ENCODE data around the gene WDR91.

Gene WDR91

DNA sequence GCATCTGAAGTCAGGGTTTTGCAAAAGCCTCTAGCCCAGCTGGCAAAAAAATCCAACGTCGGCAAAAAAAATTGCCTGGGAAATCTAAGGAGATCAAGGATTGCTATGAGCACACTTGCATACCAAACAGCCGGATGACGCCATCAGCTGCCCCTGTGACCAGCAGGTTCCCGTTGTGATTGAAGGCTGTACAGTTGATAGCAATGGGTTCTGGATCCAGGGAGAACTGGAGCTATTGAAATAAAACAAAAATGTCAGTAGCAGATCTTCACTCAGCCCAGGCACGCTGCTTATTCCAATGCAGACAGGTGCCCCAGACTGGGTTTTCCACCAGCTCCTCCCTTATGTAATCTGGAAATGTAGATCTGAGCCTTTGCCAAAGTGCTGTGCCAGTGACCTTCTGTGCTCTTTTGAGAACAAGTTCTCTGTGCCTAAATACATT lies 22.1 kb downstream of the WDR91 start:
- H3K27ac ChIP-seq (ENCODE audit: low read length) = no peak overlapping the region
- TF ChIP-seq EZH2 (IDR thresholded peaks at IDR 0.05; ENCODE audit: borderline replicate concordance, low read depth, low read length, severe bottlenecking) = no peak
- TF ChIP-seq, protein P1, sequence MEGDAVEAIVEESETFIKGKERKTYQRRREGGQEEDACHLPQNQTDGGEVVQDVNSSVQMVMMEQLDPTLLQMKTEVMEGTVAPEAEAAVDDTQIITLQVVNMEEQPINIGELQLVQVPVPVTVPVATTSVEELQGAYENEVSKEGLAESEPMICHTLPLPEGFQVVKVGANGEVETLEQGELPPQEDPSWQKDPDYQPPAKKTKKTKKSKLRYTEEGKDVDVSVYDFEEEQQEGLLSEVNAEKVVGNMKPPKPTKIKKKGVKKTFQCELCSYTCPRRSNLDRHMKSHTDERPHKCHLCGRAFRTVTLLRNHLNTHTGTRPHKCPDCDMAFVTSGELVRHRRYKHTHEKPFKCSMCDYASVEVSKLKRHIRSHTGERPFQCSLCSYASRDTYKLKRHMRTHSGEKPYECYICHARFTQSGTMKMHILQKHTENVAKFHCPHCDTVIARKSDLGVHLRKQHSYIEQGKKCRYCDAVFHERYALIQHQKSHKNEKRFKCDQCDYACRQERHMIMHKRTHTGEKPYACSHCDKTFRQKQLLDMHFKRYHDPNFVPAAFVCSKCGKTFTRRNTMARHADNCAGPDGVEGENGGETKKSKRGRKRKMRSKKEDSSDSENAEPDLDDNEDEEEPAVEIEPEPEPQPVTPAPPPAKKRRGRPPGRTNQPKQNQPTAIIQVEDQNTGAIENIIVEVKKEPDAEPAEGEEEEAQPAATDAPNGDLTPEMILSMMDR (IDR thresholded peaks at IDR 0.05; ENCODE audit: borderline replicate concordance, extremely low read depth, low read length, poor library complexity, severe bottlenecking) = no peak

DNA sequence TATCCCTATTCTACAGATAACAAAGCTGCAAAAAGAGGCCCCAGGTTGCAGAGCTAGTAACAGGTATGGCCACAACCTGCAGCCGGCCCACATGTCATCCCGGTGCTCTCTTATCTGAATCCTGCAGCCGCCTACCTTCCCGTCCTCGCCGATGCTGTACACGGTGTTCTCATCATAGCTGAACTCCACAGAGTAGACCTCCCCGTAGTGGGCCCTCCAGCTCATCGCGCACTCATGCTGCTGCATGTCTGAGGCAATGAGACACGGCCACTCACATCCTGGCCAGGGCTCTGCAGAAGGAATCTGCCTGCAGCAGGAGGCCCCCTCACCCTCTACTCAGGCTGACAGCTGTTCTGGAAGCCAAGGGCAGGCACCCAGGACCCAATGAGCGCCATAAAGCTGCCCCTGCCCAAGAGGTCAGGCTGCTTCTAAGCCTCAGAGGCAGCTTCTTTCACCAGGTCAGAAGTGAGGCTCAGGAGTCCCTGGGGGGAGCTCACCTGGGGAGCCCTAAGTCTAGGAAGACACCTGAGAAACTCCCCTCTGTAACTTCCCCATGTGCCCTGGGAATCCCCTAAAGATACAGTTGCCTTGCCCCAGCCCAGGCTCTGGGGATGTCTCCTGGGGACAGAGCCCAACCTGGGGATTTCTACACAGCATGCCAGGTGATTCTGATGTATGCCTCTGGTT lies 22.9 kb downstream of the WDR91 start:
- Histone ChIP-seq H4K20me1 (ENCODE audit: insufficient read depth, low read length) (no peaks in the 10 kb centered on the region), H3K79me2 (ENCODE audit: insufficient read depth, low read length) (no peaks in the 10 kb centered on the region), H3K27ac (ENCODE audit: low read length) (no peak overlapping the region), H3K27me3 (ENCODE audit: insufficient read depth, low read length, poor library complexity) (no peaks in the 10 kb centered on the region), H3K9me3 (ENCODE audit: insufficient read depth, low read length, severe bottlenecking) (no peaks in the 10 kb centered on the region), H2AFZ (ENCODE audit: low read depth, low read length) (no peak overlapping the region), H3K36me3 (ENCODE audit: insufficient read depth, low read length) (peaks cover 60% of the 10 kb centered on the region), H3K9ac (ENCODE audit: low read depth, low read length) (no peak overlapping the region), H3K4me2 (ENCODE audit: insufficient read depth, low read length) (no peak overlapping the region), H3K4me3 (ENCODE audit: low read depth in 1 of 2, low read length in 2 of 2) (no peak overlapping the region), H3K4me1 (ENCODE audit: insufficient read depth, low read length) (no peaks in the 10 kb centered on the region)
- TF ChIP-seq, protein P1 (IDR thresholded peaks at IDR 0.05; ENCODE audit: borderline replicate concordance, extremely low read depth, low read length, poor library complexity, severe bottlenecking) = no peak
- TF ChIP-seq EZH2 (IDR thresholded peaks at IDR 0.05; ENCODE audit: borderline replicate concordance, low read depth, low read length, severe bottlenecking) = no peak
- no peak for ATAC-seq (ENCODE audit: insufficient read depth, low read depth)
- no peak for DNase-seq

More for the DNA sequence above, 22.1 kb downstream of the WDR91 start:
- H4K20me1 ChIP-seq (ENCODE audit: insufficient read depth, low read length) = no peaks in the 10 kb centered on the region
- no peaks in the 10 kb centered on the region for H3K4me1 ChIP-seq (ENCODE audit: insufficient read depth, low read length)
- no peak overlapping the region for H3K4me3 ChIP-seq (ENCODE audit: low read depth in 1 of 2, low read length in 2 of 2)
- no peak for ATAC-seq (ENCODE audit: insufficient read depth, low read depth)
- no peak overlapping the region for H2AFZ ChIP-seq (ENCODE audit: low read depth, low read length)
- peaks cover 61% of the 10 kb centered on the region for H3K36me3 ChIP-seq (ENCODE audit: insufficient read depth, low read length)
- no peak overlapping the region for H3K4me2 ChIP-seq (ENCODE audit: insufficient read depth, low read length)
- H3K27me3 ChIP-seq (ENCODE audit: insufficient read depth, low read length, poor library complexity) = no peaks in the 10 kb centered on the region
- no peaks in the 10 kb centered on the region for H3K79me2 ChIP-seq (ENCODE audit: insufficient read depth, low read length)
- no peak for DNase-seq
- H3K9me3 ChIP-seq (ENCODE audit: insufficient read depth, low read length, severe bottlenecking) = no peaks in the 10 kb centered on the region
- H3K9ac ChIP-seq (ENCODE audit: low read depth, low read length) = no peak overlapping the region

DNA sequence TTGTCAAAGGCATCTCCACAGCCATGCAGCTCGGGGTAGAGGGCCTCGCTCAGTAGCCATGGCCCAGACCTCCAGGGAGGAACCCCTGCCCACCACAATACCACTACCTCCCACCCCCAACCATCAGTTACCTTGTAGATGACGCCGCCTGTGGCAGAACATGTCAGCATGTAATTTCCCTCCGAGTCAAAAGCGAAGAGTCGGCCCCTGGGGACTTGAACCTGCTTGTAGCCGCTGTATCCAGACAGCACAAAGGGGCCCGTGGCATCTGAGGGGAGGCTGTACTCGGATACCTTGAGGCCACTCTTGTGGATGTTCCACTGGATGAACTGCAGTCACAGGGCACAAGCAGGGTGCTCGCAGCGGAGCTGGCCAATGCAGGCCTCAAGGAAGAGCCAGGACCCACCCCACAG lies 24.5 kb downstream of the WDR91 start:
- H3K79me2 ChIP-seq (ENCODE audit: insufficient read depth, low read length) = no peaks in the 10 kb centered on the region
- no peaks in the 10 kb centered on the region for H3K27me3 ChIP-seq (ENCODE audit: insufficient read depth, low read length, poor library complexity)
- H3K4me2 ChIP-seq (ENCODE audit: insufficient read depth, low read length) = no peak overlapping the region
- ATAC-seq (ENCODE audit: insufficient read depth, low read depth) (no peak), DNase-seq (no peak)
- H2AFZ ChIP-seq (ENCODE audit: low read depth, low read length) = no peak overlapping the region
- peaks cover 10% of the 10 kb centered on the region for H3K9me3 ChIP-seq (ENCODE audit: insufficient read depth, low read length, severe bottlenecking)
- H4K20me1 ChIP-seq (ENCODE audit: insufficient read depth, low read length) = no peaks in the 10 kb centered on the region
- no peak overlapping the region for H3K27ac ChIP-seq (ENCODE audit: low read length)
- H3K9ac ChIP-seq (ENCODE audit: low read depth, low read length) = no peak overlapping the region
- no peak for TF ChIP-seq EZH2 (IDR thresholded peaks at IDR 0.05; ENCODE audit: borderline replicate concordance, low read depth, low read length, severe bottlenecking)
- TF ChIP-seq, protein P1 (IDR thresholded peaks at IDR 0.05; ENCODE audit: borderline replicate concordance, extremely low read depth, low read length, poor library complexity, severe bottlenecking) = no peak
- peaks cover 49% of the 10 kb centered on the region for H3K36me3 ChIP-seq (ENCODE audit: insufficient read depth, low read length)
- no peak overlapping the region for H3K4me3 ChIP-seq (ENCODE audit: low read depth in 1 of 2, low read length in 2 of 2)
- H3K4me1 ChIP-seq (ENCODE audit: insufficient read depth, low read length) = no peaks in the 10 kb centered on the region
